HG03432 (cell line): Measurements from ENCODE around the gene CAPN5.
"Not testable (repeated sequence)": the region's sequence is repeated elsewhere in the genome, so short reads cannot be mapped to it uniquely, and the experiment has no call there.

Source experiments
- ATAC-seq: cut with Tn5 transposase; IDR thresholded peaks from one replicate; pipeline ENCODE4 v1.9.1; 2021; ENCODE audit warnings: mild to moderate bottlenecking, moderate library complexity; ENCODE audit not compliant: unreplicated experiment

The CAPN5 gene

GRCh38 chr11:77042111-77042726, 24.6 kb upstream of the CAPN5 start:
- no peak for ATAC-seq

- ATAC-seq = no peak
These were observed 22.4 kb upstream of the CAPN5 start for GRCh38 chr11:77044356-77044755.

GRCh38 chr11:77044886-77045285, 21.9 kb upstream of the CAPN5 start:
- no peak for ATAC-seq

- peak; percentile 47 for ATAC-seq
These were observed 20.7 kb upstream of the CAPN5 start for GRCh38 chr11:77046060-77046501.

GRCh38 chr11:77047007-77047927, 19.5 kb upstream of the CAPN5 start:
- ATAC-seq = peak; percentile 86

GRCh38 chr11:77047928-77048446, 18.8 kb upstream of the CAPN5 start:
- not testable (repeated sequence) for ATAC-seq

GRCh38 chr11:77049026-77049425, 17.7 kb upstream of the CAPN5 start:
- ATAC-seq = no peak

- no peak for ATAC-seq
These were observed 15.3 kb upstream of the CAPN5 start for GRCh38 chr11:77051511-77051910.

- ATAC-seq = no peak
These were observed 14.3 kb upstream of the CAPN5 start for GRCh38 chr11:77052518-77052917.

GRCh38 chr11:77053217-77054015, 13.4 kb upstream of the CAPN5 start:
- ATAC-seq = no peak

- no peak for ATAC-seq
These were observed 12.7 kb upstream of the CAPN5 start for GRCh38 chr11:77054084-77054483.

- ATAC-seq = no peak
These were observed 11.6 kb upstream of the CAPN5 start for GRCh38 chr11:77055101-77055561.

GRCh38 chr11:77055913-77056312, 10.9 kb upstream of the CAPN5 start:
- no peak for ATAC-seq

- ATAC-seq = no peak
These were observed 9.9 kb upstream of the CAPN5 start for GRCh38 chr11:77056814-77057402.

GRCh38 chr11:77057938-77058474, 8.8 kb upstream of the CAPN5 start:
- no peak for ATAC-seq

- ATAC-seq = no peak
These were observed 7.9 kb upstream of the CAPN5 start for GRCh38 chr11:77058900-77059299.

GRCh38 chr11:77059806-77060205, 7.0 kb upstream of the CAPN5 start:
- no peak for ATAC-seq

GRCh38 chr11:77060234-77060633, 6.5 kb upstream of the CAPN5 start:
- no peak for ATAC-seq

- ATAC-seq = not testable (repeated sequence)
These were observed 5.5 kb upstream of the CAPN5 start for GRCh38 chr11:77061258-77061657.

- ATAC-seq = no peak
These were observed 3.8 kb upstream of the CAPN5 start for GRCh38 chr11:77062924-77063323.
